Loucy (cell line): ENCODE measurements around the gene KRT6C.

Experiments
- CTCF ChIP-seq: fragments of 200-600 bp; sonication (generic); conservative IDR thresholded peaks from 2 replicates; pipeline ENCODE4 v1.5.1; 2014; ENCODE audit warnings: mild to moderate bottlenecking, antibody characterized with exemption, low read length
- EZH2phosphoT487 ChIP-seq: fragments of 200-600 bp; IDR thresholded peaks from 2 replicates; pipeline ENCODE4 v1.6.1; 2018; ENCODE audit warnings: antibody characterized with exemption, mild to moderate bottlenecking, moderate library complexity, borderline replicate concordance

- TF ChIP-seq CTCF (no peak), EZH2phosphoT487 (no peak)
Measured at GRCh38 chr12:52440821-52441319, 32.7 kb downstream of the KRT6C start.
